ENCODE measurements around the gene PDE2A.

GRCh38 chr11:72711141-72711540 is 36.9 kb upstream of the PDE2A start:
- TF ChIP-seq POLR2A (IDR thresholded peaks at IDR 0.05) = no peak
- TF ChIP-seq CTCF (IDR thresholded peaks at IDR 0.05) = no peak

Measured in heart left ventricle (tissue), 13 donors.